K562 (cell line): ENCODE data around the gene NRXN3.

Experiments used
- BMI1 ChIP-seq: fragments of 150-350 bp; IDR thresholded peaks from 2 replicates; pipeline ENCODE4 v1.6.1; 2014; ENCODE audit warnings: low read length
- ESRRB ChIP-seq: fragments of 250-450 bp; sonication (Bioruptor Pico); IDR thresholded peaks from 2 replicates; pipeline ENCODE4 v1.5.0; 2020; ENCODE audit warnings: mild to moderate bottlenecking, moderate library complexity, borderline replicate concordance
- TF ChIP-seq, protein P1 (sequence below): fragments of 450-650 bp; conservative IDR thresholded peaks from 2 replicates; pipeline ENCODE4 v1.6.1; 2016; ENCODE audit warnings: missing genetic modification characterization, low read depth, mild to moderate bottlenecking, missing compliant biosample characterization, moderate library complexity

DNA sequence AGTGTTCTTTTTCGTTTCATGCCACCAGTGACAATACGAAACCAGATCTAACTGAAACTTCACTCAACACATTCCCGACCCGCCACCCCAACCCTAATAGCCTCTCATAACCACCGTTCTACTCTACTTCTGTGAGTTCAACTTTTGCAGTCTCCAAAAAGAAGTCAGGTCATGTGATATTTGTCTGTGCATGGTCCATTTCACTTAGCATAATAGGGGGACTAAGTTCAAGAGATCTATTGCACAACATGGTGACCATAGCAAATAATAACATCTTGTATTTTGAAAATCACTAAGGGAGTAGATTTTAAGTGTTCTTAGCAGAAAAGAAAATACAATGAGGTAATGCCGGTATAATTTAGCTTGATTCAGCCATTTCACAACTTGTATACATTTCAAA is 1664.7 kb downstream of the NRXN3 start:
- TF ChIP-seq BMI1, result no peak
- TF ChIP-seq, protein P1, sequence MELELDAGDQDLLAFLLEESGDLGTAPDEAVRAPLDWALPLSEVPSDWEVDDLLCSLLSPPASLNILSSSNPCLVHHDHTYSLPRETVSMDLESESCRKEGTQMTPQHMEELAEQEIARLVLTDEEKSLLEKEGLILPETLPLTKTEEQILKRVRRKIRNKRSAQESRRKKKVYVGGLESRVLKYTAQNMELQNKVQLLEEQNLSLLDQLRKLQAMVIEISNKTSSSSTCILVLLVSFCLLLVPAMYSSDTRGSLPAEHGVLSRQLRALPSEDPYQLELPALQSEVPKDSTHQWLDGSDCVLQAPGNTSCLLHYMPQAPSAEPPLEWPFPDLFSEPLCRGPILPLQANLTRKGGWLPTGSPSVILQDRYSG, result no peak
- TF ChIP-seq ESRRB (CRISPR knock-in tag), result no peak
